Type B pancreatic cell (in vitro differentiated cells): ENCODE results near the gene UCN2. TPM values are rescaled to one million over a fixed set of nuclear protein-coding genes. Genes with fewer than 3 reads are reported as not detected.

Source experiments
- DNase-seq: peaks from one replicate; pipeline ENCODE4 v3.0.0; 2021; ENCODE audit warnings: mixed read lengths; ENCODE audit not compliant: unreplicated experiment; ENCODE audit errors: extremely low spot score
- H3K27ac Mint-ChIP-seq: 2 replicates; pipeline ENCODE4 v1.8.0; 2021; ENCODE audit warnings: mild to moderate bottlenecking, mixed read lengths
- H3K27me3 Mint-ChIP-seq: 2 replicates; pipeline ENCODE4 v1.8.0; 2021; ENCODE audit warnings: mixed read lengths
- H3K36me3 Mint-ChIP-seq: 2 replicates; pipeline ENCODE4 v1.8.0; 2021; ENCODE audit warnings: mixed read lengths
- H3K4me1 Mint-ChIP-seq: one replicate; pipeline ENCODE4 v1.8.0; 2021; ENCODE audit warnings: mixed read lengths; ENCODE audit not compliant: unreplicated experiment
- H3K4me3 Mint-ChIP-seq: 2 replicates; pipeline ENCODE4 v1.8.0; 2021; ENCODE audit warnings: mild to moderate bottlenecking, mixed read lengths
- H3K9me3 Mint-ChIP-seq: 2 replicates; pipeline ENCODE4 v1.8.0; 2021; ENCODE audit warnings: mixed read lengths
- total RNA-seq: library from RNA; stranded (reverse); gene quantifications from 2 replicates; pipeline ENCODE4 v1.2.1, GENCODE V29; 2021; ENCODE audit warnings: low replicate concordance
- TF ChIP-seq, protein P1 (sequence below): fragments of 200-600 bp; sonication (generic); conservative IDR thresholded peaks from 2 replicates; pipeline ENCODE4 v1.5.0; 2021; ENCODE audit warnings: antibody characterized with exemption, mild to moderate bottlenecking

The UCN2 gene
- total RNA-seq, 1 donor from 2014 or later: 0.72 TPM

DNA sequence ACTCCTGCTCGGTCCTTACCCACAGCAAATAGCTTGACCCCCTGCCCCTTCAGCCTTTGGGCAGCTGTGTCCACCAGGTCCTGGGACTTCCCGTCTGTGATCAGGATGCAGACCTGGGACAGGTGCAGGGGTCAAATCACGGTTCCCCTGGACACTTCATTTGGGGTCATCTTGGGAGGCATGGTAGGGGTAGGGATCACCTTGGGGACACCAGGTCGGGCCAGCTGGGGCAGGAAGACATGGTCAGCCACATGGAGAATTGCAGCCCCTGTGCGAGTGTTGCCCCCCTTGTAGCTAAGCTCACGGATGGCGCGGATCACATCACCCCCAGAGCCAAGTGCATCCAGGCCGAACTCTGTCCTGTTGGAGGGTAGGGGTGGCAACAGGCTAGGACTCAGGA lies 29.8 kb upstream of the UCN2 start:
- Mint-ChIP-seq H3K36me3 (peaks cover 13% of the 10 kb centered on the region), H3K9me3 (no peaks in the 10 kb centered on the region), H3K27ac (no peak overlapping the region)

DNA sequence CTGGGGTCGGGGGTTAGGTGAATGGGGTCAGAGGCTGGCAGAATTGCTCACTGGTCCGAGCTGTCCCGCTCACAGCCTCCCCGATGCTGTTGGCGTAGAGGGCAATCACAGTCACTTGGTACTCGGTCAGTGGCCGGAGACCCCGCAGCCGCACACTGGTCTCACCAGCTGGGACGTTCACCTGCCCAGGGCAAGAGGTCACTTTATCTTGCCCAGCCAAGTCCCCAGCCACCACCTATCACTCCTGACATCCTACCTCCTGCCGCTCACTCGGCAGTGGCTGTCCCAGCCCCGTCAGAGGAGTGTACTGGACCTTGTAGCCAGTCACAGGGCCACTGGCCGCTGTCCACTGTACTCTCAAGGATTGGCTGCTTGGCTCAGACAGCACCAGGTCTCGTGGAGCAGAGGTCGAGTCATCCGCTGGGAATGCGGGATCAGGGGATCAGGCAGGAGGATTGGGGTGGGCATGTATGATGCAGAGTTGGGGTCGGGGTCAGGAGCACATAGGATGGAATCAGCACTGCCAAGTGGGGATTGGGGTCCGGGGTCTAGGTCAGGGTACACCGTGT lies 29.0 kb upstream of the UCN2 start:
- TF ChIP-seq, protein P1, sequence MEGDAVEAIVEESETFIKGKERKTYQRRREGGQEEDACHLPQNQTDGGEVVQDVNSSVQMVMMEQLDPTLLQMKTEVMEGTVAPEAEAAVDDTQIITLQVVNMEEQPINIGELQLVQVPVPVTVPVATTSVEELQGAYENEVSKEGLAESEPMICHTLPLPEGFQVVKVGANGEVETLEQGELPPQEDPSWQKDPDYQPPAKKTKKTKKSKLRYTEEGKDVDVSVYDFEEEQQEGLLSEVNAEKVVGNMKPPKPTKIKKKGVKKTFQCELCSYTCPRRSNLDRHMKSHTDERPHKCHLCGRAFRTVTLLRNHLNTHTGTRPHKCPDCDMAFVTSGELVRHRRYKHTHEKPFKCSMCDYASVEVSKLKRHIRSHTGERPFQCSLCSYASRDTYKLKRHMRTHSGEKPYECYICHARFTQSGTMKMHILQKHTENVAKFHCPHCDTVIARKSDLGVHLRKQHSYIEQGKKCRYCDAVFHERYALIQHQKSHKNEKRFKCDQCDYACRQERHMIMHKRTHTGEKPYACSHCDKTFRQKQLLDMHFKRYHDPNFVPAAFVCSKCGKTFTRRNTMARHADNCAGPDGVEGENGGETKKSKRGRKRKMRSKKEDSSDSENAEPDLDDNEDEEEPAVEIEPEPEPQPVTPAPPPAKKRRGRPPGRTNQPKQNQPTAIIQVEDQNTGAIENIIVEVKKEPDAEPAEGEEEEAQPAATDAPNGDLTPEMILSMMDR: no peak
- no peak for DNase-seq
- H3K4me3 Mint-ChIP-seq: no peak overlapping the region
- no peaks in the 10 kb centered on the region for H3K9me3 Mint-ChIP-seq
- H3K27me3 Mint-ChIP-seq: peaks cover 3% of the 10 kb centered on the region
- H3K27ac Mint-ChIP-seq: no peak overlapping the region
- H3K4me1 Mint-ChIP-seq: peaks cover 16% of the 10 kb centered on the region
- H3K36me3 Mint-ChIP-seq: peaks cover 12% of the 10 kb centered on the region

More for the DNA sequence above, 29.8 kb upstream of the UCN2 start:
- peaks cover 3% of the 10 kb centered on the region for H3K27me3 Mint-ChIP-seq
- TF ChIP-seq, protein P1: no peak
- H3K4me1 Mint-ChIP-seq: peaks cover 20% of the 10 kb centered on the region
- no peak overlapping the region for H3K4me3 Mint-ChIP-seq
- DNase-seq: no peak

DNA sequence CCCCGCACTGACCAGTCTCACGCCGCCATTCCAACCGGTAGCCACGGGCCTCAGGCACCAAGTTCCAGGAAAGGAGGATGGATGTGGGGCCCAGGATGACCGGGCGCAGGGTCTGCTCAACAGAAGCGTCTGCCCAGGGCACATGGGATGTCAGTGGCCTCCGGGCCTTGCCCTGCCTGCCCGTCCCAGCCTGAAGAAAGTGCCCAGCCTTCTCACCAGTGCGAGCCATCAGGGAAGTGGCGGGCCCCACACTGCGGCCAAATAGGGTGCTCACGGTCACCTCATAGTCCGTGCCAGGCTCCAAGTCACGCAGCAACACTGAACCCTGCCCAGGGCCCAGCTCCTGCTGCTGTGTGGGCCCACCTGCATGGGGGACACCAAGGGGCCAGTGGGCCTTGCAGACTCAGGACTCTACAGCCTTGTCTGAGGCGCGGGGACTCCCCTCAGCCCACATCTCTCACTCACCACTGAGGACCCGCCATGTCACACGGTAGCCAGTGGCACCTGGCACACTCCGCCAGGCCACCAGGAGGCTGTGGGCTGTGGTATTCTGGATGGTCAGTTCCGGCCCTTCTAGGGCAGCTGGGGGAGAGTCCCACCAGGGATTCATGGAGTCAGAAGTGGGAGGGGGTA lies 28.4 kb upstream of the UCN2 start:
- Mint-ChIP-seq H3K36me3 (peaks cover 7% of the 10 kb centered on the region), H3K4me1 (peaks cover 10% of the 10 kb centered on the region), H3K9me3 (no peaks in the 10 kb centered on the region), H3K27ac (no peak overlapping the region), H3K4me3 (no peak overlapping the region), H3K27me3 (peaks cover 3% of the 10 kb centered on the region)
- TF ChIP-seq, protein P1: no peak
- no peak for DNase-seq

DNA sequence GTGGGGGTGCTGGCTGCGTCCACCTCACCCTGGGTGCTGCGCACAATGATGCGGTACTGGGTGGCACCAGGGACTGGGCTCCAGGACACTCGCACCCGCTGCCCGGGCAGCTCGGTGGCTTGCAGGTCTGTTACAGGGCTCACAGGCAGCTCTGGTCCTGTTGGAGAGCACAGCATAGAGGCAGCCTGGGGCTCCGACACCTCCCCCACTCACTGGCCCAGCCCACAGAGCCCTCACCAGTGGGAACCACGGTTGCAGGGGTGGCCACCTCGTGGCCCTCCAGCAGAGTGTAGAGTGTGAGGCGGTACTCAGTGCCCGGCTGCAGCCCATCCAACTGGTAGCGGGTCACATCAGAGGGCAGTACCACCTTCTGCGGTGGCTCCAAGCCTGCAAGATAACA lies 27.9 kb upstream of the UCN2 start:
- TF ChIP-seq, protein P1: no peak
- Mint-ChIP-seq H3K4me1 (peaks cover 8% of the 10 kb centered on the region), H3K27ac (no peak overlapping the region), H3K4me3 (no peak overlapping the region), H3K9me3 (no peaks in the 10 kb centered on the region), H3K36me3 (peaks cover 7% of the 10 kb centered on the region), H3K27me3 (peaks cover 3% of the 10 kb centered on the region)
- DNase-seq: no peak

DNA sequence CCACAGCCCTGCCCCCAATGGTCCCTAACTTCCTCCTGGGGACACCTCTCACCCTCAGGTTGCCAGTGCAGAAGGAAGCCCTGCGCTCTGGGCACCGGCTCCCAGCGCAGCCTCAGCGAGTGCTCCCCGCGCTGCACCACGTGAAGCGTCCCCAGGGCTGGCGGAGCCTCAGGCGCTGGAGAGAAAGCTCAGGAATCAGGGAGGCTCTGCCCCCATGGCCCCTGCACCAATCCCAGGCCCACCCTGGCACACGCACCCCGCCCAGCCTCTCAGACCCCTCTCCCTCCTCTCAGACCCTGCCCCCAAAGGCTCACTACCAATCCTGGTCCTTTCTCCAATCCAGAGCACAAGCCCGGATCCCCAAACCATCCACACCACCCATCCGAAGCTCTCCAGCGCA lies 24.6 kb upstream of the UCN2 start:
- DNase-seq: no peak
- no peak overlapping the region for H3K4me3 Mint-ChIP-seq
- H3K36me3 Mint-ChIP-seq: peaks cover 4% of the 10 kb centered on the region
- H3K27me3 Mint-ChIP-seq: no peaks in the 10 kb centered on the region
- H3K27ac Mint-ChIP-seq: no peak overlapping the region
- no peaks in the 10 kb centered on the region for H3K4me1 Mint-ChIP-seq
- H3K9me3 Mint-ChIP-seq: no peaks in the 10 kb centered on the region
- TF ChIP-seq, protein P1: no peak
